KG1 (cell line): ENCODE results near the gene GAL3ST2.
"Not testable (repeated sequence)": the region's sequence is repeated elsewhere in the genome, so short reads cannot be mapped to it uniquely, and the experiment has no call there.

Experiments used
- DNase-seq: peaks from one replicate; lab custom pipeline; 2025; lab: John Stamatoyannopoulos, UW

The GAL3ST2 gene

GRCh38 chr2:241748468-241749256, 28.0 kb upstream of the GAL3ST2 start:
- DNase-seq, result no peak

- DNase-seq, result no peak
Measured at GRCh38 chr2:241750076-241750840, 26.4 kb upstream of the GAL3ST2 start.

- no peak for DNase-seq
Measured at GRCh38 chr2:241751152-241751551, 25.5 kb upstream of the GAL3ST2 start.

- DNase-seq, result no peak
Measured at GRCh38 chr2:241751776-241752175, 24.8 kb upstream of the GAL3ST2 start.

GRCh38 chr2:241752253-241752652, 24.4 kb upstream of the GAL3ST2 start:
- DNase-seq, result no peak

GRCh38 chr2:241752689-241753276, 23.8 kb upstream of the GAL3ST2 start:
- no peak for DNase-seq

- DNase-seq, result no peak
Measured at GRCh38 chr2:241753493-241753892, 23.1 kb upstream of the GAL3ST2 start.

- no peak for DNase-seq
Measured at GRCh38 chr2:241754042-241754441, 22.6 kb upstream of the GAL3ST2 start.

GRCh38 chr2:241755166-241755565, 21.5 kb upstream of the GAL3ST2 start:
- DNase-seq, result no peak

- DNase-seq, result no peak
Measured at GRCh38 chr2:241755777-241756176, 20.8 kb upstream of the GAL3ST2 start.

GRCh38 chr2:241759067-241759807, 17.4 kb upstream of the GAL3ST2 start:
- DNase-seq, result no peak

- DNase-seq, result not testable (repeated sequence)
Measured at GRCh38 chr2:241759893-241760292, 16.7 kb upstream of the GAL3ST2 start.

- DNase-seq, result no peak
Measured at GRCh38 chr2:241760301-241760771, 16.3 kb upstream of the GAL3ST2 start.

GRCh38 chr2:241762321-241762932, 14.2 kb upstream of the GAL3ST2 start:
- no peak for DNase-seq

GRCh38 chr2:241762933-241763369, 13.7 kb upstream of the GAL3ST2 start:
- DNase-seq, result no peak

- DNase-seq, result no peak
Measured at GRCh38 chr2:241763551-241764274, 12.9 kb upstream of the GAL3ST2 start.

- DNase-seq, result no peak
Measured at GRCh38 chr2:241764275-241765241, 12.1 kb upstream of the GAL3ST2 start.

GRCh38 chr2:241767464-241768250, 9.0 kb upstream of the GAL3ST2 start:
- DNase-seq, result no peak

GRCh38 chr2:241768251-241768711, 8.3 kb upstream of the GAL3ST2 start:
- no peak for DNase-seq
